Osteoblast (primary cell): Measurements from ENCODE around the gene IMPG1. TPM values are rescaled to one million over a fixed set of nuclear protein-coding genes. Genes with fewer than 3 reads are reported as not detected.

Experiments used
- DNase-seq: peaks from one replicate; pipeline ENCODE4 v3.0.0; 2011; ENCODE audit warnings: low spot score, mixed read lengths; ENCODE audit not compliant: insufficient read length; ENCODE audit errors: missing footprints
- H2AFZ ChIP-seq: 2 replicates; pipeline ENCODE4 v1.6.0; 2011; ENCODE audit warnings: mild to moderate bottlenecking, low read length
- H3K27ac ChIP-seq: 2 replicates; pipeline ENCODE4 v1.5.1; 2011; ENCODE audit warnings: mild to moderate bottlenecking, low read depth, low read length, moderate library complexity
- H3K27me3 ChIP-seq: 2 replicates; pipeline ENCODE4 v1.6.0; 2012; ENCODE audit warnings: mild to moderate bottlenecking, control low read depth, inconsistent platforms, low read length, moderate library complexity; ENCODE audit not compliant: insufficient read depth
- H3K36me3 ChIP-seq: 2 replicates; pipeline ENCODE4 v1.5.1; 2011; ENCODE audit warnings: mild to moderate bottlenecking, low read length, control low read depth, moderate library complexity; ENCODE audit not compliant: insufficient read depth
- H3K4me1 ChIP-seq: 2 replicates; pipeline ENCODE4 v1.5.1; 2011; ENCODE audit warnings: mild to moderate bottlenecking, low read length, control low read depth, moderate library complexity; ENCODE audit not compliant: insufficient read depth
- H3K4me2 ChIP-seq: 2 replicates; pipeline ENCODE4 v1.6.0; 2011; ENCODE audit warnings: mild to moderate bottlenecking, low read length; ENCODE audit not compliant: insufficient read depth
- H3K4me3 ChIP-seq: fragments of 200-600 bp; sonication (generic); 3 replicates; pipeline ENCODE4 v1.5.1; 2012; ENCODE audit warnings: mild to moderate bottlenecking, low read length, inconsistent platforms; ENCODE audit not compliant: insufficient read depth
- H3K79me2 ChIP-seq: 2 replicates; pipeline ENCODE4 v1.6.0; 2012; ENCODE audit warnings: mild to moderate bottlenecking, low read length, control low read depth, inconsistent platforms; ENCODE audit not compliant: insufficient read depth
- H3K9me3 ChIP-seq: 2 replicates; pipeline ENCODE4 v1.5.1; 2011; ENCODE audit warnings: low read depth, low read length, control low read depth
- H4K20me1 ChIP-seq: 2 replicates; pipeline ENCODE4 v1.6.0; 2012; ENCODE audit warnings: mild to moderate bottlenecking, low read length, control low read depth; ENCODE audit not compliant: insufficient read depth
- total RNA-seq: library from RNA; depleted of rRNA; stranded (reverse); fragments of >200 nt; gene quantifications from 2 replicates; pipeline ENCODE4 v1.2.3, GENCODE V29; 2012
- TF ChIP-seq, protein P1 (sequence below): IDR thresholded peaks from 2 replicates; pipeline ENCODE4 v1.5.1; 2011; ENCODE audit warnings: mild to moderate bottlenecking, low read depth, low read length, moderate library complexity; ENCODE audit errors: extremely low read depth

IMPG1 gene
- total RNA-seq: not detected in 2 replicates

DNA sequence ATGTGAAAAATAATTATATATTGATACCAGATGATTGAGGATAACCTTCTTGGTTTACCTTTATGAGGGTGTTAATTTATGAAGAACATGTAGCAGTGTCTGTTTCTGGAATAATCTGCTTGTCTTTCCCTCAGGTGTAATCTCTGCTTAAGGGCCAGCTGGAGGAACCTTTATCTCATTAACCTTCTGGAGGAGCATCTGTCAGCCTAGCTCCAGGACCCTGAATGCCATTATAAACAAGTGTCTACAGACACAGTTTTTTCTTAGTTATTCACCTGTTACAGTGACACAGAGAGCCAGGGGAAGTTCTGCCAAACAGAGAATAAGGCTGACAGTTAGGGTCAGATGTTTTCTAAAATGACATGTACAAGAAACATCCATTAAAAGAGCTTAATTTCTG, at the start of gene IMPG1:
IMPG1 (minus strand) TSS at position 101 of the 400 bp plus-strand sequence. CDS start 174 bp downstream, outside the sequence.
- Histone ChIP-seq H3K36me3 (no peaks in the 10 kb centered on the region), H3K4me2 (no peak within 1 kb of the TSS), H3K79me2 (no peaks in the 10 kb centered on the region), H3K4me1 (no peaks in the 10 kb centered on the region), H3K4me3 (no peak within 1 kb of the TSS), H4K20me1 (no peaks in the 10 kb centered on the region), H3K9me3 (no peaks in the 10 kb centered on the region), H3K27ac (no peak within 1 kb of the TSS), H2AFZ (no peak within 1 kb of the TSS), H3K27me3 (no peaks in the 10 kb centered on the region)
- TF ChIP-seq, protein P1, sequence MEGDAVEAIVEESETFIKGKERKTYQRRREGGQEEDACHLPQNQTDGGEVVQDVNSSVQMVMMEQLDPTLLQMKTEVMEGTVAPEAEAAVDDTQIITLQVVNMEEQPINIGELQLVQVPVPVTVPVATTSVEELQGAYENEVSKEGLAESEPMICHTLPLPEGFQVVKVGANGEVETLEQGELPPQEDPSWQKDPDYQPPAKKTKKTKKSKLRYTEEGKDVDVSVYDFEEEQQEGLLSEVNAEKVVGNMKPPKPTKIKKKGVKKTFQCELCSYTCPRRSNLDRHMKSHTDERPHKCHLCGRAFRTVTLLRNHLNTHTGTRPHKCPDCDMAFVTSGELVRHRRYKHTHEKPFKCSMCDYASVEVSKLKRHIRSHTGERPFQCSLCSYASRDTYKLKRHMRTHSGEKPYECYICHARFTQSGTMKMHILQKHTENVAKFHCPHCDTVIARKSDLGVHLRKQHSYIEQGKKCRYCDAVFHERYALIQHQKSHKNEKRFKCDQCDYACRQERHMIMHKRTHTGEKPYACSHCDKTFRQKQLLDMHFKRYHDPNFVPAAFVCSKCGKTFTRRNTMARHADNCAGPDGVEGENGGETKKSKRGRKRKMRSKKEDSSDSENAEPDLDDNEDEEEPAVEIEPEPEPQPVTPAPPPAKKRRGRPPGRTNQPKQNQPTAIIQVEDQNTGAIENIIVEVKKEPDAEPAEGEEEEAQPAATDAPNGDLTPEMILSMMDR: no peak
- no peak for DNase-seq

GRCh38 chr6:76120302-76120701, 47.8 kb upstream of the IMPG1 start:
- H3K79me2 ChIP-seq: no peaks in the 10 kb centered on the region
- DNase-seq: no peak
- no peaks in the 10 kb centered on the region for H3K4me1 ChIP-seq
- H2AFZ ChIP-seq: no peak overlapping the region
- no peak overlapping the region for H3K4me2 ChIP-seq
- TF ChIP-seq, protein P1: no peak
- no peaks in the 10 kb centered on the region for H3K27me3 ChIP-seq
- no peaks in the 10 kb centered on the region for H3K36me3 ChIP-seq
- no peaks in the 10 kb centered on the region for H4K20me1 ChIP-seq
- no peaks in the 10 kb centered on the region for H3K9me3 ChIP-seq
- no peak overlapping the region for H3K27ac ChIP-seq
- H3K4me3 ChIP-seq: no peak overlapping the region

GRCh38 chr6:76073281-76073680, 819 bp upstream of the IMPG1 start:
- TF ChIP-seq, protein P1: no peak
- H3K9me3 ChIP-seq: no peaks in the 10 kb centered on the region
- no peaks in the 10 kb centered on the region for H3K4me1 ChIP-seq
- no peak for DNase-seq
- no peak overlapping the region for H2AFZ ChIP-seq
- H3K36me3 ChIP-seq: no peaks in the 10 kb centered on the region
- no peaks in the 10 kb centered on the region for H3K79me2 ChIP-seq
- no peak overlapping the region for H3K4me2 ChIP-seq
- H4K20me1 ChIP-seq: no peaks in the 10 kb centered on the region
- no peak overlapping the region for H3K27ac ChIP-seq
- no peak overlapping the region for H3K4me3 ChIP-seq
- H3K27me3 ChIP-seq: no peaks in the 10 kb centered on the region

GRCh38 chr6:76057469-76057868, 15.0 kb downstream of the IMPG1 start:
- TF ChIP-seq, protein P1: no peak
- Histone ChIP-seq H2AFZ (no peak overlapping the region), H3K79me2 (no peaks in the 10 kb centered on the region), H3K27me3 (no peaks in the 10 kb centered on the region), H3K27ac (no peak overlapping the region), H3K4me3 (no peak overlapping the region), H3K9me3 (no peaks in the 10 kb centered on the region), H4K20me1 (no peaks in the 10 kb centered on the region), H3K36me3 (no peaks in the 10 kb centered on the region), H3K4me1 (no peaks in the 10 kb centered on the region), H3K4me2 (no peak overlapping the region)
- no peak for DNase-seq
